GM12878 (cell line): ENCODE results near the gene SLC2A4RG.

ENCODE experiments used
- CTCF ChIP-seq, 3 experiments: IDR thresholded peaks in 2 of 3; conservative IDR thresholded peaks in 1 of 3; 2 replicates each; pipeline ENCODE4 v1.5.1; 2011; ENCODE audit warnings: low read depth in 3 of 3, low read length in 3 of 3, mild to moderate bottlenecking in 3 of 3, control low read depth in 2 of 3, moderate library complexity in 2 of 3, inconsistent platforms in 1 of 3, mixed read lengths in 1 of 3; ENCODE audit not compliant: control insufficient read depth in 2 of 3, insufficient read depth in 1 of 3; ENCODE audit errors: extremely low read depth in 1 of 3
- EP300 ChIP-seq, 2 experiments: fragments of 150-350 bp in 1 of 2; IDR thresholded peaks; 2 replicates each; pipeline ENCODE4 v1.6.1; 2011 to 2012; ENCODE audit warnings: low read depth in 2 of 2, low read length in 2 of 2, borderline replicate concordance in 1 of 2, improper control_type of control experiment in 1 of 2, inconsistent platforms in 1 of 2; ENCODE audit not compliant: control insufficient read depth in 1 of 2
- EZH2 ChIP-seq: IDR thresholded peaks from 2 replicates; pipeline ENCODE4 v1.6.1; 2012; ENCODE audit warnings: low read depth, mild to moderate bottlenecking, control low read depth, inconsistent platforms, low read length, borderline replicate concordance; ENCODE audit not compliant: control insufficient read depth
- FOS ChIP-seq: IDR thresholded peaks from 3 replicates; pipeline ENCODE4 v1.6.1; 2011; ENCODE audit warnings: borderline replicate concordance; ENCODE audit not compliant: insufficient read length; ENCODE audit errors: extremely low read depth
- HCFC1 ChIP-seq: fragments of 150-350 bp; IDR thresholded peaks from 2 replicates; pipeline ENCODE4 v1.6.1; 2014; ENCODE audit warnings: low read length
- MYB ChIP-seq: fragments of 150-350 bp; IDR thresholded peaks from 2 replicates; pipeline ENCODE4 v1.6.1; 2014; ENCODE audit warnings: mild to moderate bottlenecking, low read depth, low read length, borderline replicate concordance
- NRF1 ChIP-seq: conservative IDR thresholded peaks from 2 replicates; pipeline ENCODE4 v1.6.1; 2011; ENCODE audit warnings: mild to moderate bottlenecking, low read depth, low read length, improper control_type of control experiment
- SMC3 ChIP-seq: IDR thresholded peaks from 2 replicates; pipeline ENCODE4 v1.6.1; 2011; ENCODE audit warnings: low read length, improper control_type of control experiment, borderline replicate concordance
- TCF3 ChIP-seq: IDR thresholded peaks from 2 replicates; pipeline ENCODE4 v1.6.1; 2012; ENCODE audit warnings: low read depth, mild to moderate bottlenecking, low read length, borderline replicate concordance; ENCODE audit not compliant: insufficient read depth
- TF ChIP-seq, protein P1 (sequence below): fragments of 450-650 bp; formaldehyde crosslinking; IDR thresholded peaks from 2 replicates; pipeline ENCODE4 v1.4.0; 2022; ENCODE audit warnings: mild to moderate bottlenecking, moderate library complexity
- TF ChIP-seq, protein P2 (sequence below): fragments of 450-650 bp; formaldehyde crosslinking; IDR thresholded peaks from 2 replicates; pipeline ENCODE4 v1.5.0; 2022; ENCODE audit warnings: mild to moderate bottlenecking, missing genetic modification characterization
- TF ChIP-seq, protein P3 (sequence below): IDR thresholded peaks from 2 replicates; pipeline ENCODE4 v1.6.1; 2012; ENCODE audit warnings: mild to moderate bottlenecking, low read depth, low read length

DNA sequence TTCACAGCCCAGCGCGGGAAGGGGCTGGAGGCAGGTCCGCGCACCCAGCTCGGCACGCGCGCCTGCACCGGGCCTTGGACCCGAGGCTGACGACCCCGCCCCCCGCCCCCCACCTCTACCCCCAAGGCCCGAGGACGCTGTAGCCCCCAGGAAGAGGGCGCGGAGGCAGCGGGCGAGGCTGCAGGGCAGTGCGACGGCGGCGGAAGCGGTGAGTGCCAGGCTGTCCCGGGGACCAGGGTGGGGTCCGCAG, 2.0 kb upstream of the SLC2A4RG start:
- TF ChIP-seq FOS (no peak), EZH2 (no peak), CTCF (IDR thresholded peaks at IDR 0.05 in 2 of 3, conservative IDR thresholded peaks at IDR 0.05 in 1 of 3; ENCODE audit: control insufficient read depth in 2 of 3, extremely low read depth in 1 of 3, insufficient read depth in 1 of 3, low read depth in 3 of 3, low read length in 3 of 3) (no peak), HCFC1 (no peak), SMC3 (no peak), NRF1 (no peak), TCF3 (no peak), MYB (no peak), EP300 (IDR thresholded peaks at IDR 0.05; ENCODE audit: borderline replicate concordance in 1 of 2, control insufficient read depth in 1 of 2, low read depth in 2 of 2, low read length in 2 of 2) (no peak)
- TF ChIP-seq, protein P1, sequence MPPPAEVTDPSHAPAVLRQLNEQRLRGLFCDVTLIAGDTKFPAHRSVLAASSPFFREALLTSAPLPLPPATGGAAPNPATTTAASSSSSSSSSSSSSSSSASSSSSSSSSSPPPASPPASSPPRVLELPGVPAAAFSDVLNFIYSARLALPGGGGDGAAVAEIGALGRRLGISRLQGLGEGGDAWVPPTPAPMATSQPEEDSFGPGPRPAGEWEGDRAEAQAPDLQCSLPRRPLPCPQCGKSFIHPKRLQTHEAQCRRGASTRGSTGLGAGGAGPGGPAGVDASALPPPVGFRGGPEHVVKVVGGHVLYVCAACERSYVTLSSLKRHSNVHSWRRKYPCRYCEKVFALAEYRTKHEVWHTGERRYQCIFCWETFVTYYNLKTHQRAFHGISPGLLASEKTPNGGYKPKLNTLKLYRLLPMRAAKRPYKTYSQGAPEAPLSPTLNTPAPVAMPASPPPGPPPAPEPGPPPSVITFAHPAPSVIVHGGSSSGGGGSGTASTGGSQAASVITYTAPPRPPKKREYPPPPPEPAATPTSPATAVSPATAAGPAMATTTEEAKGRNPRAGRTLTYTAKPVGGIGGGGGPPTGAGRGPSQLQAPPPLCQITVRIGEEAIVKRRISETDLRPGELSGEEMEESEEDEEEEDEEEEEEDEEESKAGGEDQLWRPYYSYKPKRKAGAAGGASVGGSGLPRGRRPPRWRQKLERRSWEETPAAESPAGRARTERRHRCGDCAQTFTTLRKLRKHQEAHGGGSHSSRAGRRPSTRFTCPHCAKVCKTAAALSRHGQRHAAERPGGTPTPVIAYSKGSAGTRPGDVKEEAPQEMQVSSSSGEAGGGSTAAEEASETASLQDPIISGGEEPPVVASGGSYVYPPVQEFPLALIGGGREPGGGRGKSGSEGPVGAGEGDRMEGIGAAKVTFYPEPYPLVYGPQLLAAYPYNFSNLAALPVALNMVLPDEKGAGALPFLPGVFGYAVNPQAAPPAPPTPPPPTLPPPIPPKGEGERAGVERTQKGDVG (CRISPR knock-in tag): no peak
- TF ChIP-seq, protein P2, sequence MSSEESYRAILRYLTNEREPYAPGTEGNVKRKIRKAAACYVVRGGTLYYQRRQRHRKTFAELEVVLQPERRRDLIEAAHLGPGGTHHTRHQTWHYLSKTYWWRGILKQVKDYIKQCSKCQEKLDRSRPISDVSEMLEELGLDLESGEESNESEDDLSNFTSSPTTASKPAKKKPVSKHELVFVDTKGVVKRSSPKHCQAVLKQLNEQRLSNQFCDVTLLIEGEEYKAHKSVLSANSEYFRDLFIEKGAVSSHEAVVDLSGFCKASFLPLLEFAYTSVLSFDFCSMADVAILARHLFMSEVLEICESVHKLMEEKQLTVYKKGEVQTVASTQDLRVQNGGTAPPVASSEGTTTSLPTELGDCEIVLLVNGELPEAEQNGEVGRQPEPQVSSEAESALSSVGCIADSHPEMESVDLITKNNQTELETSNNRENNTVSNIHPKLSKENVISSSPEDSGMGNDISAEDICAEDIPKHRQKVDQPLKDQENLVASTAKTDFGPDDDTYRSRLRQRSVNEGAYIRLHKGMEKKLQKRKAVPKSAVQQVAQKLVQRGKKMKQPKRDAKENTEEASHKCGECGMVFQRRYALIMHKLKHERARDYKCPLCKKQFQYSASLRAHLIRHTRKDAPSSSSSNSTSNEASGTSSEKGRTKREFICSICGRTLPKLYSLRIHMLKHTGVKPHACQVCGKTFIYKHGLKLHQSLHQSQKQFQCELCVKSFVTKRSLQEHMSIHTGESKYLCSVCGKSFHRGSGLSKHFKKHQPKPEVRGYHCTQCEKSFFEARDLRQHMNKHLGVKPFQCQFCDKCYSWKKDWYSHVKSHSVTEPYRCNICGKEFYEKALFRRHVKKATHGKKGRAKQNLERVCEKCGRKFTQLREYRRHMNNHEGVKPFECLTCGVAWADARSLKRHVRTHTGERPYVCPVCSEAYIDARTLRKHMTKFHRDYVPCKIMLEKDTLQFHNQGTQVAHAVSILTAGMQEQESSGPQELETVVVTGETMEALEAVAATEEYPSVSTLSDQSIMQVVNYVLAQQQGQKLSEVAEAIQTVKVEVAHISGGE (CRISPR knock-in tag): no peak
- TF ChIP-seq, protein P3, sequence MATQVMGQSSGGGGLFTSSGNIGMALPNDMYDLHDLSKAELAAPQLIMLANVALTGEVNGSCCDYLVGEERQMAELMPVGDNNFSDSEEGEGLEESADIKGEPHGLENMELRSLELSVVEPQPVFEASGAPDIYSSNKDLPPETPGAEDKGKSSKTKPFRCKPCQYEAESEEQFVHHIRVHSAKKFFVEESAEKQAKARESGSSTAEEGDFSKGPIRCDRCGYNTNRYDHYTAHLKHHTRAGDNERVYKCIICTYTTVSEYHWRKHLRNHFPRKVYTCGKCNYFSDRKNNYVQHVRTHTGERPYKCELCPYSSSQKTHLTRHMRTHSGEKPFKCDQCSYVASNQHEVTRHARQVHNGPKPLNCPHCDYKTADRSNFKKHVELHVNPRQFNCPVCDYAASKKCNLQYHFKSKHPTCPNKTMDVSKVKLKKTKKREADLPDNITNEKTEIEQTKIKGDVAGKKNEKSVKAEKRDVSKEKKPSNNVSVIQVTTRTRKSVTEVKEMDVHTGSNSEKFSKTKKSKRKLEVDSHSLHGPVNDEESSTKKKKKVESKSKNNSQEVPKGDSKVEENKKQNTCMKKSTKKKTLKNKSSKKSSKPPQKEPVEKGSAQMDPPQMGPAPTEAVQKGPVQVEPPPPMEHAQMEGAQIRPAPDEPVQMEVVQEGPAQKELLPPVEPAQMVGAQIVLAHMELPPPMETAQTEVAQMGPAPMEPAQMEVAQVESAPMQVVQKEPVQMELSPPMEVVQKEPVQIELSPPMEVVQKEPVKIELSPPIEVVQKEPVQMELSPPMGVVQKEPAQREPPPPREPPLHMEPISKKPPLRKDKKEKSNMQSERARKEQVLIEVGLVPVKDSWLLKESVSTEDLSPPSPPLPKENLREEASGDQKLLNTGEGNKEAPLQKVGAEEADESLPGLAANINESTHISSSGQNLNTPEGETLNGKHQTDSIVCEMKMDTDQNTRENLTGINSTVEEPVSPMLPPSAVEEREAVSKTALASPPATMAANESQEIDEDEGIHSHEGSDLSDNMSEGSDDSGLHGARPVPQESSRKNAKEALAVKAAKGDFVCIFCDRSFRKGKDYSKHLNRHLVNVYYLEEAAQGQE: no peak
